HG02938 (cell line): ENCODE results near the gene F10.

Experiments used
- ATAC-seq: cut with Tn5 transposase; IDR thresholded peaks from one replicate; pipeline ENCODE4 v1.9.1; 2021; ENCODE audit warnings: mild to moderate bottlenecking, moderate library complexity; ENCODE audit not compliant: unreplicated experiment

Gene F10

GRCh38 chr13:113115363-113116205 is 7.0 kb upstream of the F10 start:
- ATAC-seq: no peak

DNA sequence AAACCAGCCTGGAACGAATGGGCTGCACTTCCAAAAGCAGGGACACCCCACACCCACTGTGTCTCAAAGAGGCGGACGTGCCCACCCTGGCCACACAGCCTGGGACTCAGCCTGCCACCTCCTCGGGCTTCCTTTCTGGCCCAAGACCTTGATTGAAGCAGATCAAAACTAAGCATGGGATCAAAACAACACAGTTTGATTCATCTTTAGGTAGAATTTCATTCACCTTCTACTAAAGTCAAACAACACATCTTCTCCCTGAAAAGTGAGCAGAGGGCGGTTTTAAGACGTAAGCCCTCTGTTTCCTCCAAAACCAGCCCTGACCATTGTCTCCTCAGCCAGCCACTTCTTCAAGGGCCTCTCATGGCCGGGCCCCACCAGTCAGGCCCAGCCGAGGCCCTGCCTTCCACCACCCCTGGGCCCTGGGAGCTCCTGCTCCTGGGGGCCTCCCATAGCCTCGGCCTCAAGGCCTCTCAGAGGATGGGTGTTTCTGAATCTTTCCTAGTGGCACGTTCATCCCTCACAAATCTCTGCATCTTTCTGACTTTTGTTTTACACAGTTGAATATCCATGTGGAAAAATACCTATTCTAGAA is 6.3 kb upstream of the F10 start:
- ATAC-seq: no peak

- no peak for ATAC-seq
Measured at GRCh38 chr13:113116871-113117271, 5.7 kb upstream of the F10 start.

DNA sequence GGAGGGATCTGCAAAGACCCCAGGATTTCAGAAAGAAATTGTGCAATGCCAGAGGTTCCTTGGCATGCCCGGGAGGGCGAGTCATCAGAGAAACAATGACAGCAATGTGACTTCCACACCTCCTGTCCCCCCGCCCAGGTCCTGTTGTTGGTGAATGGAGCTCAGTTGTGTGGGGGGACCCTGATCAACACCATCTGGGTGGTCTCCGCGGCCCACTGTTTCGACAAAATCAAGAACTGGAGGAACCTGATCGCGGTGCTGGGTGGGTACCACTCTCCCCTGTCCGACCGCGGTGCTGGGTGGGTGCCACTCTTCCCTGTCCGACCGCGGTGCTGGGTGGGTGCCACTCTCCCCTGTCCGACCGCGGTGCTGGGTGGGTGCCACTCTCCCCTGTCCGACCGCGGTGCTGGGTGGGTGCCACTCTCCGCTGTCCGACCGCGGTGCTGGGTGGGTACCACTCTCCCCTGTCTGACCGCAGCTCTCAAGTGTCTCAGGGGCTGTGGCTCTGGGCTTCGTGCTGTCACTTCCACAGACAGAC is 5.2 kb upstream of the F10 start:
- no peak for ATAC-seq

GRCh38 chr13:113117911-113118260 is 4.7 kb upstream of the F10 start:
- ATAC-seq: no peak

- no peak for ATAC-seq
Measured at GRCh38 chr13:113118261-113119021, 4.2 kb upstream of the F10 start.

- no peak for ATAC-seq
Measured at GRCh38 chr13:113119166-113119821, 3.3 kb upstream of the F10 start.

DNA sequence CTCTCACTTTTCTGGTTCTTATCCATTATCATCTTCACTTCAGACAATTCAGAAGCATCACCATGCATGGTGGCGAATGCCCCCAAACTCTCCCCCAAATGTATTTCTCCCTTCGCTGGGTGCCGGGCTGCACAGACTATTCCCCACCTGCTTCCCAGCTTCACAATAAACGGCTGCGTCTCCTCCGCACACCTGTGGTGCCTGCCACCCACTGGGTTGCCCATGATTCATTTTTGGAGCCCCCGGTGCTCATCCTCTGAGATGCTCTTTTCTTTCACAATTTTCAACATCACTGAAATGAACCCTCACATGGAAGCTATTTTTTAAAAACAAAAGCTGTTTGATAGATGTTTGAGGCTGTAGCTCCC is 2.8 kb upstream of the F10 start:
- no peak for ATAC-seq

GRCh38 chr13:113120300-113121182 is 2.1 kb upstream of the F10 start:
- no peak for ATAC-seq

GRCh38 chr13:113121183-113121927 is 1.2 kb upstream of the F10 start:
- no peak for ATAC-seq

- no peak for ATAC-seq
Measured at GRCh38 chr13:113121928-113122471, 599 bp upstream of the F10 start.

DNA sequence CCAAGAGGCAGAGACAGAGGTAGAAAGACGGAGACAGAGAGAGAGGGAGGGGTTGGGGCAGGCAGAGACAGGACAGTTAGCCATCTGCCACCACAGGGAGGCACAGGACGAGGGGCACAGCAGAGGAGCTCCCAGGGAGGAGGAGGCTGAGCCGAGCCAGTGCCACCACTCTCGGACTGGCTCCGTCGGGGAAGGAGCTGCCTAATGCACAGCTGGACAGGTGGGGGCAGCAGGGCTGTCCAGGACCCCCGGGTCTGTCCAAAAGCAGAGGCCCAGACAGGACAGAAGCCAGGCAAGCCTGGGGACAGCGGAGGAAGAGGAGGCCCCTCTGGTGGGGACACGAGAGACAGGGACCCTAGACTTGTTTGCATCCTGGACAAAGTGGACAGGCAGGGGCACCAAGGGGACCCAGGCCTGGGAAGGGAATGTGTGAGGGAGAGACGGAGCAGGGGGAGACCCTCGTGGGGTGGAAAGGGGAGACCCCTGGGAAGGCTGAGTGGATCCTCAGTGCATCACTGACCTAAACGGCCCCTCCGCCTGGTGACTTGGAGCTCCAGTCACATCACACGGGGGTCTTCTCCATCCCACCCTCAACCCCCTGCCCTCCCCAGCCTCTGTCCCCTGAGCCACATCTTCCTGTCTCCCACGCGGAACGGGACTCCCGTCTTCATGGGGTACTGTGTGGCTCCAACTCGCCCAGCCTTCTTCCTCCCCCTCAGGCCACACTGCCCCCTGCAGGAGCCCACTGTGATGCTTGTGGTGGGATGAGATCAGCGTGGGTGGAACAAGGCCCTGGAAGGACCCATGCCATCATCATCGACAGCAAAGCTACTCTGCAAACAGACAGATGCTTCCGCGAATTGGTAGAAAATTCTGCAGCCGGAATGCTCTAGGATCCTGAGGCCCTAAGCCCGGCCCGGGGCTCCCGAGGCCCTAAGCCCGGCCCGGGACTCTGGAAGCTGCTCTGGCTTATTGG is 915 bp downstream of the F10 start:
- ATAC-seq: no peak

DNA sequence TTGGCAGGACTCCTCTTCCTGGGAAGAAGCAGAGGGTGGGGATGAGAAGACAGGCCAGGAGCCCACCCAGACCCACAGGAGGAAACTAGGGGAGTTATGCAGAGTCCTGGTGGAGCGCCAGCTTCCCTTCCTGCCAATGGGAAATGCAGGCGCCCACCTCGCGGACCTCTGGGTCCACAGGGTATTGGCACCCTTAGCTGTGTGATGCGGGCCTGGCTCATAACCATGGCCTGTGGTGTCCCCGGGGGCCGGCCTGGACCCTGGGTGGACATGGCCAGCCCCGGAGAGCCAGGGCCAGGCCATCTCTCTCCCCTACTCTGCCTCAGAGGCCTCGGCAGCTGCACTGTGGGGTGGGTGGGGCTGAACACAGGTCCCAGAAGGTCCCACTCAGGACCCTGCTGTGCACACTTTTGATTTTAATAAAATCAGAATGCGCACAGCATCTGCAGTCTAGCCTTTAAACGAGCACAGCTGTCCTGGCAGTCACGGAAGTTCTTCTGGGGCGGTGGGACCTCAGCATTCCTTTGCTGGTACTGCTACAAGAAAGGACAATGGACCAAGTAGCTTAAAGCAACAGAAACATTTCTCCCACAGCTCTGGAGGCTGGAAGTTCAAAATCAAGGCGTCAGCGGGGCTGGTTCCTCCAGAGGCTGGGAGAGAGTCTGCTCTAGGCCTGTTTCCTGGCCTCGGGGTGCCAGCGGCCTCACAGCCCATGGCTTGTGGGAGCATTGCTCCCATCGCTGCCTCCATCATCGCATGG is 1.8 kb downstream of the F10 start:
- ATAC-seq: no peak

DNA sequence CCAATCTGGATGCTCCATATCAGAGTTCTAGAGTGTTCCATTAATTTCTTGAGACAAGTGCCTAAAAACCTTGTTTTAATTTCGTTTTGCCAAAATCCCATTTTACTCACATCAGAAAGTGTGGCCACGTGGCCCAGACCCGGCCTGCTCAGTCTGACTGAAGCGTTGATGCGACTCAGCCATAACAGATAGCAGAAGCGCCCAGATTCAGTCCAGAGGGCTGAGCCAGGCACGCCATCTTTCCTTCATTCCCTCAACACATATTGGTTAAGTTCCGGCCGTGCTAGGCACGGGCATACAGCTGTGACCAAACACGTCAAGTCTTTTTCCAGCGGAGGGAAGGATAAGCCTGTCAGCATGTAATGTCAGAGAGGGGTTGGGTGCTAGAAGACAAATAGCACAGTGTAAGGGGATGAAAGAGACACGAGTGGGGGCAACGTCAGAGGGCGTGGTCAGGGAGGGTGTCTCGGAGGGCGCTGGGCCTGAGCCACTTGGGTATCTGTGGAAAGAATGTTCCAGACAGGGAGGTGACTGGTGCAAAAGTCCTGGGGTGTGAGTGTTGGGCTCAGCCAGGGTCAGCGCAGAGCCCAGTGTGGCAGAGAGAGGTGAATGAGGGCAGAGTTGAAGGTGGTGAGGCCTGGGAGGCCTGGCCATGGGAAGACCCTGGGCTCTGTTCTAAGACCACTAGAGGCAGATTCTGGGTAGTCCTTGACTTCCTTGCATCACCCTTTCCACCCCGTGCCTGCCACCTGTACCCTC is 3.1 kb downstream of the F10 start:
- no peak for ATAC-seq

- ATAC-seq: no peak
Measured at GRCh38 chr13:113126265-113127150, 3.9 kb downstream of the F10 start.

DNA sequence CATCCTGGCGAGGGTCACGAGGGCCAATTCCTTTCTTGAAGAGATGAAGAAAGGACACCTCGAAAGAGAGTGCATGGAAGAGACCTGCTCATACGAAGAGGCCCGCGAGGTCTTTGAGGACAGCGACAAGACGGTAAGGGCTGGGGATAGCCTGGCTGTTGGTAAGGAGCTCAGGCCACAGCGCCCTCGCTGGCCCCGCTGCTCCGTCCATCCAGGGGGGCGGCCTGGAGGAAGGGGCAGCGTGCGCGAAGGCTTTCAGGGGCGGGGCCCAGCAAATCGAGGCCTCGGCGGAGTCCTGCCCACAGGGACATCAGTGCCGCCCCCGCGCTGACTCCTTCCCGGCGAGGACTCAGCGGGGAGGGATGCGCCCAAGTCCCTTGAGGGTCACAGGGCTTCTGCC is 6.9 kb downstream of the F10 start:
- no peak for ATAC-seq
